ENCODE data around the gene UPF2.

GRCh38 chr10:11982253-11982652, 60.4 kb downstream of the UPF2 start:
- TF ChIP-seq CTCF (IDR thresholded peaks at IDR 0.05) (no peak), POLR2A (IDR thresholded peaks at IDR 0.05) (no peak)
